NCI-H460 (cell line): ENCODE measurements around the gene ANKRD55. TPM values are rescaled to one million over a fixed set of nuclear protein-coding genes. Genes with fewer than 3 reads are reported as not detected.
"Not testable (repeated sequence)": the region's sequence is repeated elsewhere in the genome, so short reads cannot be mapped to it uniquely, and the experiment has no call there.

ENCODE experiments used
- DNase-seq: peaks from one replicate; pipeline ENCODE4 v3.0.0-alpha.2; 2016; ENCODE audit warnings: low read depth; ENCODE audit errors: extremely low read depth
- polyA plus RNA-seq: library from polyadenylated mRNA; depleted of rRNA; stranded (reverse); fragments of >200 nt; gene quantifications from 2 replicates; pipeline ENCODE4 v1.2.3, GENCODE V29; 2014; cell fraction: nucleus; rRNA removed
- total RNA-seq: library from RNA; depleted of rRNA; stranded (reverse); fragments of >200 nt; shearing (Covaris generic); gene quantifications from 2 replicates; pipeline ENCODE4 v1.2.3, GENCODE V29; 2014; rRNA removed

Gene ANKRD55
- total RNA-seq: not detected in 2 replicates
- not detected in 2 replicates for polyA plus RNA-seq

- no peak for DNase-seq
Measured at GRCh38 chr5:56233230-56233629, at the start of gene ANKRD55. ANKRD55 (minus strand) TSS chr5:56233330; CDS start chr5:56232913, 417 bp downstream.

DNA sequence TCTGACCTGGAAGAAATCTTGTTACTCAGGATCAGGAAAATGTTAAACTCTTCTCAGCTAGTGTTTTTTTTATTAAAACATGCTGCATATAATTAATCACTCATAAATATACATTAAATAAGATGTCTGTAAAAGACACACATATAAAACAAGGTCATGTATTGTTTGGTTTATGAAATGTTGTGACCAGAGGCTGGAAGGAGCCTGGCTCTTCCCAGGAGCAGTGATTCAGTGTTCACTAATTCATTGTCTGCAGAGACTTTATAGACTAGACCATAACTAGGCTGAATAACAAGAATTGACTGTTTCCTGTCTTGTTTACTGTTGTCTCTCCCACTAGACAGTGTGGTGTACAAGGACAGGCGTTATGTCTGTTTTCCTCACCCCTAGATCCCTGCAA, 49.1 kb upstream of the ANKRD55 start:
- DNase-seq: no peak

GRCh38 chr5:56281489-56282165, 48.5 kb upstream of the ANKRD55 start:
- DNase-seq: no peak

DNA sequence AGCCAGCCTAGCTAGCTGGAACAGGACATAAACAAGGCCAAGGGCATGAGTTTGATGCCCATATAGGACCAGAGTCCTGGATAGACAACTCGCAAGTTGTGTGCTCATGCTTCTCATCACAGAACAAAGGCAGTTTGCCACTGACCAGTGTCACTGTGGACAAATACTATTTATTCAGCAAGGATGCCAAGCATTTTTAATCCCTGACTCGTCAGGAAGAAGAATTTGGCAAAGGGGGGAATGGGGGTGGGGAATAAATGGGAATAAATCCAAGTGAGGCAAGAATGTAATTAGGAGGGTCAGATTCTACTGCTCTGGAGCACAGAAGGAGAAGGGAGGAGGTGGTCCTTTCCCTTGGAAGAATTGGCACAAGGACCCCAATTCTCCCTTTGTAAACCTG, 46.8 kb upstream of the ANKRD55 start:
- DNase-seq: no peak

GRCh38 chr5:56279291-56279690, 46.2 kb upstream of the ANKRD55 start:
- DNase-seq: no peak

- no peak for DNase-seq
Measured at GRCh38 chr5:56278335-56278753, 45.2 kb upstream of the ANKRD55 start.

DNA sequence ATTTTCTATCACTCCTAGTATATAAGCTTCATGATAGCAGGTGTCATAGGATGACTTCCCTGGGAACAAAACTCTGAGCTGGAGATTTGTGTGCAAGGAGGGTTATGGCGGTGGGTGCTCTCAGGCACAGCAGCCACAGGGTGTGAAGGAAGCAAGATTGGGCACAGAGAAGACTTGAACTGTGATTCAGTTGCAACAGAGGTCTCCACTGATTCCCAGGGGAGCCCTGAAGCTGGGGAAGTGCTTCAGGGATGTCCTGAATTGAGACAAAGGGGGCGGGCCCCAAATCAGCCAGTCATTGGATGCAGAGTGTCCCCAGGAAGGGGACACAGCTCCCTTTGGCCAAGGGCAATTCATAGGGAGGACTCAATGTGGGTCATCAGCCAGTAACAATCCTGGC, 44.4 kb upstream of the ANKRD55 start:
- DNase-seq: no peak

- DNase-seq: no peak
Measured at GRCh38 chr5:56273376-56273955, 40.3 kb upstream of the ANKRD55 start.

DNA sequence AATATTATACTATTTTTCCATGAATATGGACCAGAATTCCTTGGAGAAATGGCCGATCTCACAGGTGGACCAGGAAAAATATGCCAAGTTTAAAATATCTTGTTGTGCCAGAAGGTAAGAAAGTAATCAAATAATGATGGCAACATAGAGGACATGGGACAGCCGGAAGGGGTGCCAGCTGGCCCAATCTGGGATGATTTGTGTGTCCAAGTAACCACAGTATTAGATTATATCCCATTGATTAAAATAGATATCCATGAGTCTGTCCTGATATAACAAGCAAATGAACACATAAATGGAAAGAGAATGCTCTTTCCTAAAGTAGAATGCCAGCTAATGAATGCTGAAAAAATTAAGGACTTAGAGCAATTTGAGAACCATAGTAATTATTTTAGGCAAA, 39.6 kb upstream of the ANKRD55 start:
- DNase-seq: no peak

- peak; percentile 76 for DNase-seq
Measured at GRCh38 chr5:56270568-56271392, 37.6 kb upstream of the ANKRD55 start.

GRCh38 chr5:56270058-56270457, 36.9 kb upstream of the ANKRD55 start:
- no peak for DNase-seq

- DNase-seq: peak; percentile 34
Measured at GRCh38 chr5:56269216-56269927, 36.2 kb upstream of the ANKRD55 start.

GRCh38 chr5:56268707-56269106, 35.6 kb upstream of the ANKRD55 start:
- DNase-seq: not testable (repeated sequence)

DNA sequence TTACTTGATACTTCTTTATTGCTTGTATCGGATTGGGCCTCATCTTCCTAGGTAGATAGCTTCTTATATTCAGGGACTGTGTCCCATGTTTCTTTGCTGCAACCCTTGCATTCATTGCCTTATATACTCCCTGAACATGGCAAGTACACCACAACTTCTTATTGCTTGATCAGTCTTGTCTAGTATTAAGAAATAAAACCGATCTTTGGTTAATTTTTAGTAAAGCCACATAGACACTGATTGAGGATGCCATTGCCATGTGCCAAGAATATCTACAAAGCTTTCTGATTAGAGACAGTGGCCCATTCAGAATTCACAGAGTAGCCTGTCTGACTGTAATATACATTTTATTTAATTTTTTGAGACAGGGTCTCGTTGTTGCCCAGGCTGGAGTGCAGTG, 34.7 kb upstream of the ANKRD55 start:
- no peak for DNase-seq

DNA sequence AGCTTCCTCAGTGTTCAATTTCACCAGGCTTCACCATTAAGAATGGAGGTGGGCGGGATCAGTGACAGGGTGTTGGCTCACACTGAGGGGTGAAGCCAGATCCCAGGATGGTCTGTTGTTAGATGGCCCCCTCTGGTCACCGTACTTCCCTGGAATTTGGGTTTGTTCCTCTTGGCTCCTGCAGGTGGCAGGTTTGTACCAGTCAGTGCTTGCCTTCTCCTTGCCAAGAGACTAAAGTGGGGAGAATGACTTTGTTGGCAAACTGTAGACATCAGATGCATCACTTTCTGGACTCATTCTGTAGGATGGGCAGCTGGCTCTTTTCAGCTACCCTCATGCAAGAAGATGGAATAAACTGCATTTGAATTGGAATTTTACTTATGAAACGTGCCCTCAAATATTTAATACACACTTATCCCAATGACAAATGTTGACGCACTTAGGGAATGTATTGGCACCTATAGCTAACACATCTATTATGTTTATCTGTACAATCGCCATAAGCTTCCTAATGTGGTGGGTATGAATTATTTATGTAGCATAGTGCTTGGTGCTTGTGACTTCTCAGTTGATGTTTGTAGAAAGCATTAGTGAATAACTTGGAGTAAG, 31.4 kb upstream of the ANKRD55 start:
- peak; percentile 43 for DNase-seq

DNA sequence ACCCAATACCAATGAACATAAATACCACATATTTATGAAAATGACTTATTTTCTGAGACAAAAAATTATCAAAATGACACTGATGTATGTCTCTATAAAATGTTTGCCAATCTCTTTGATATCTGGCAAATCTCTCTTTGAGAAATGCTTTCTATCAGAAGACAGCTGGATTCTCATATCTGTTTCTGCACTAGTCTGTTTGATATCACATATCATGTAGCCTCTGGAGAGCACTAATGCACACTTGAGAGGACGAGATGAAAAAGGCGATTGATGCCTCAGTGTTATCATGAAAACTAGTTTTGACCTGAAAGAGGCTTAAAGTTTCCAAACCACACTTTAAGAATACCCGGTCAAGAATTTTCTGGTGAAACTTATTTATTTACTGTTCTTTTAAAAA, 29.1 kb upstream of the ANKRD55 start:
- DNase-seq: no peak

GRCh38 chr5:56259002-56259511, 25.9 kb upstream of the ANKRD55 start:
- DNase-seq: no peak

DNA sequence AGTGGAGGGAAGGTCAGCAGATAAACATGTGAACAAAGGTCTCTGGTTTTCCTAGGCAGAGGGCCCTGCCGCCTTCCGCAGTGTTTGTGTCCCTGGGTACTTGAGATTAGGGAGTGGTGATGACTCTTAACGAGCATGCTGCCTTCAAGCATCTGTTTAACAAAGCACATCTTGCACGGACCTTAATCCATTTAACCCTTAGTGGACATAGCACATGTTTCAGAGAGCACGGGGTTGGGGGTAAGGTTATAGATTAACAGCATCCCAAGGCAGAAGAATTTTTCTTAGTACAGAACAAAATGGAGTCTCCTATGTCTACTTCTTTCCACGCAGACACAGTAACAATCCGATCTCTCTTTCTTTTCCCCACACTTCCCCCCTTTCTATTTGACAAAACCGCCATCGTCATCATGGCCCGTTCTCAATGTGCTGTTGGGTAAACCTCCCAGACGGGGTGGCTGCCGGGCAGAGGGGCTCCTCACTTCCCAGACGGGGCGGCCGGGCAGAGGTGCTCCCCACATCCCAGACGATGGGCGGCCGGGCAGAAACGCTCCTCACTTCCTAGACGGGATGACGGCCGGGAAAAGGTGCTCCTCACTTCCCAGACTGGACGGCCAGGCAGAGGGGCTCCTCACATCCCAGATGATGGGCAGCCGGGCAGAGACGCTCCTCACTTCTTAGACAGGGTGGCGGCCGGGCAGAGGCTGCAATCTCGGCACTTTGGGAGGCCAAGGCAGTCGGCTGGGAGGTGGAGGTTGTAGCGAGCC, 24.8 kb upstream of the ANKRD55 start:
- not testable (repeated sequence) for DNase-seq

- no peak for DNase-seq
Measured at GRCh38 chr5:56257010-56257409, 23.9 kb upstream of the ANKRD55 start.

- no peak for DNase-seq
Measured at GRCh38 chr5:56255502-56255901, 22.4 kb upstream of the ANKRD55 start.
